ENCODE results near the gene SLC2A6.
A peak's percentile ranks its signal among the peaks of the same experiment; 100 is the strongest.

The SLC2A6 gene

DNA sequence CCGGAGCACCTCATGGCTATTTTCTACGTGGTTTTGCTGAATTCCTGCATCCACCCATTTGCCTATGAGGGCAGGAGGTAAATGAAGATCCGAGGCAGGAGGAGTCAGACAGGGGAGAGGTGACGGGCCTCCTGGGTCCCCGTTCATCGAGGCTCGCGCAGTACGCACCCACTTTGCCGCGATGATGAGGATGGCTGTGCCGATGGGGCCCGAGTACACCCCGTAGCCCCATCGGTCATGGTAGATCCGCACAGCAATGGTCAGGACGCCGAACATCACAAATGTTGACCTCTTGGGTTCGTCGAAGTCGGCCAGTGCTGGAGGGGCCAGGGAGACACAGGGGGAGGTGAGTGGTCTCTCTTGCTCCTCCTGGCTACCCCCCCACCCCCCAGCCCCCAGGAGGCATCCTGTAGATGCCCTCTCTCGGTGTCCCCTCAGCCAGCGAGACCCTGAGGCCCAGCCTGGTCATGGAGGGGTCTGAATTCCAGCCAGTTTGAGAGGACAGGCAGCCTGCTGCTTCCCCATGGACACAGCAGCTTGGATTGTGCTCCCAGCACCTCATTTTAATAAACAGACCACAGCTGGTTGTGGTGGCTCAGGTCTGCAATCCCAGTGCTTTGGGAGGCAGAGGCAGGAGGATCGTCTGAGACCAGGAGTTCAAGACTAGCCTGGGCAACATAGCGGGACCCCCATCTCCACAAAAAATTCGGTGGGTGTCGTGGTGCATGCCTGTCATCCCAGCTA is 40.0 kb upstream of the SLC2A6 start:
- no peak for DNase-seq
- H3K4me3 Mint-ChIP-seq: no peak overlapping the region
- no peaks in the 10 kb centered on the region for H3K4me1 Mint-ChIP-seq
- no peak for ATAC-seq
- no peak overlapping the region for H3K27ac Mint-ChIP-seq
- no peaks in the 10 kb centered on the region for H3K9me3 Mint-ChIP-seq
- H3K27me3 Mint-ChIP-seq: no peaks in the 10 kb centered on the region

DNA sequence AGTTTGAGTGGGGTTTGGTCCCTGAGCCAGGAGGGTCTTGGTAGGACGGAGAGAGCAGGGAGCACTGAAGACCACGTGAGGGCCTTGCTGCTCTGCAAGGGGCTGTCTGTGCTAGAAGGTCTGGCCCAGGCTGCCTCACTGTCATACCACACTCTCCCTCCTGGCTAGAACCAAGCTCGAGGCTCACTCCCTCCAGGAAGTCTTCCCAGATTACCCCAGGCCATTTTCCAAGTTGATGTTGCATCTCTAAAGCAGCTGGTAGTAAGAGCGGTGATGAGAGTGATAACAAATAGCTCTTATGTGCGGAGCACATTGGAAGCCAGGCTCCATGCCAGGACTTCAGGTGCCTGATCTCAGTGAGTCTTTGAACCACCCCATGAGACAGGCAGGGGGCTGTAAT is 39.3 kb upstream of the SLC2A6 start:
- Mint-ChIP-seq H3K4me3 (no peak overlapping the region), H3K27me3 (no peaks in the 10 kb centered on the region), H3K9me3 (no peaks in the 10 kb centered on the region), H3K27ac (no peak overlapping the region), H3K4me1 (no peaks in the 10 kb centered on the region)
- ATAC-seq: no peak
- DNase-seq: no peak

DNA sequence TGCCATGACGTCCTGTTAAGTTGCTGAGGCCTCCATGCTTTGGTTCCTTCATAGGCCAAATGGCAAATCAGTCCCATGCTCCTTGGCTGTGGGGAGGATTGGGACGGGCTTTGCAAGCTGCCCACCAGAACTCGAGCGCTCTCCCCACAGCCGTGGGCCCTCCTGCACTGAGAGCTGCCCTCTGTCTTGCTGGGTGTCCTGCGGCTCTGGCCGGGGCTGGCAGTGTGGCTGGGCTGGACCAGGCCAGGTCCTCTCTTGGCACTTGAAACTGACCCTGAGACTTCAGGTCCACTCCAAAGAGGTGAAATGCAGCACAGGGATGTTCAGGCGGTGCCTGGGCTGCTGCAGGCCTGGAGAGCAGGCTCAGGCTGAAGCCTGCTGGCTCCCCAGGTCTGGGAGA is 38.8 kb upstream of the SLC2A6 start:
- ATAC-seq (no peak), DNase-seq (no peak)
- H3K27me3 Mint-ChIP-seq: no peaks in the 10 kb centered on the region
- H3K4me1 Mint-ChIP-seq: no peaks in the 10 kb centered on the region
- no peak overlapping the region for H3K4me3 Mint-ChIP-seq
- H3K9me3 Mint-ChIP-seq: no peaks in the 10 kb centered on the region
- no peak overlapping the region for H3K27ac Mint-ChIP-seq

DNA sequence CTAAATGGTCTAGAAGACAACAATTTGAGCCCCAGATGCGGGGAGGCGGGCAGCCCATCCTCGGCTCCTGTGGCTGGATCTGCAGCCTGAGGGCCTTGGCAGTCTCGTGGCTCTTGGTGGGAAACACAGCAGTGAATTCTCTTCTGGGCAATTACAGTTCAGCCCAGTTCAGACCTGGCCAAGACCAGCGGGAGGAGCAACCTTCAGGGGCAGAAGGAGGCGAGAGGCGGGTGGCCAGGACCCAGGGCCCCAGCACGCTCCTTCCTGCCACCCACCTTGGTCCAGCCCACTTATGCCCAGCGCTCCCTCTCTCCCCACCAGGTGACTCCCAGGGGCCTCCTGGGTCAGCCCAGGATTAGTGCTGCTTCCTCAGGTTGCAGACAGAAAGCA is 38.1 kb upstream of the SLC2A6 start:
- H3K9me3 Mint-ChIP-seq: no peaks in the 10 kb centered on the region
- no peak overlapping the region for H3K27ac Mint-ChIP-seq
- ATAC-seq: no peak
- no peaks in the 10 kb centered on the region for H3K4me1 Mint-ChIP-seq
- DNase-seq: no peak
- H3K4me3 Mint-ChIP-seq: no peak overlapping the region
- no peaks in the 10 kb centered on the region for H3K27me3 Mint-ChIP-seq

DNA sequence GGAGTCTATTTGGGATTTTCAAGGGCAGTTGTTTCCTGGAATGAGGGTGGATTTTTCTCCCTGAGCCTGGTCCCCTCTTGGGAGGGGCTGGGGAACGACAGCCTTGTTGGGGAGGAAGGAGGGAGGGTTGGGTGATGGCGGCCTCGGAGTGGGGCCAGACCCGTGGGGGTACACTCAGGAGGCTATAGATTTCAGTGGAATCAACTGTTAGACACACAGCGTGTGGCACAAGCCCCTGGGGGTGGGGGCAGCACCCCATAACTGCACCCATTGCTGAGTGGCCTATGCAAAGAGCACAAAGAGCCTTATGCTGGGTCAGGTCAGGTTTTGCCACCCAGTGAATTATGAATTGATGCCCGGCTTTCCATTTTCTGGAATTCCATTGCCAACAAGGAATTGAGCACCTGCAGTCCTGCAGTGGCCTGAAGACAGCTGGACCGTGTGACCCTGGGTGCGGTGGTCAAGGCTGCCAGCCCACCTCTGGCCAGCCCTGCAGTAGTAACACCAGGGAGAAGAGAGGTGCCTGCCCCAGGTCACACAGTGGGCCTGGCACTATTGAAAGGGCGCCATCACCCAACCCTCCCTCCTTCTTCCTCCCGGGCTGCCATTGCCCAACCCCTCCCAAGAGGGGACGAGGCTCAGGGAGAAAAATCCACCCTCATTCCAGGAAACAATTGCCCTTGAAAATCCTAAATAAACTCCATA is 37.5 kb upstream of the SLC2A6 start:
- ATAC-seq: no peak
- H3K4me1 Mint-ChIP-seq: no peaks in the 10 kb centered on the region
- H3K27me3 Mint-ChIP-seq: no peaks in the 10 kb centered on the region
- no peaks in the 10 kb centered on the region for H3K9me3 Mint-ChIP-seq
- H3K4me3 Mint-ChIP-seq: no peak overlapping the region
- no peak for DNase-seq
- H3K27ac Mint-ChIP-seq: no peak overlapping the region

DNA sequence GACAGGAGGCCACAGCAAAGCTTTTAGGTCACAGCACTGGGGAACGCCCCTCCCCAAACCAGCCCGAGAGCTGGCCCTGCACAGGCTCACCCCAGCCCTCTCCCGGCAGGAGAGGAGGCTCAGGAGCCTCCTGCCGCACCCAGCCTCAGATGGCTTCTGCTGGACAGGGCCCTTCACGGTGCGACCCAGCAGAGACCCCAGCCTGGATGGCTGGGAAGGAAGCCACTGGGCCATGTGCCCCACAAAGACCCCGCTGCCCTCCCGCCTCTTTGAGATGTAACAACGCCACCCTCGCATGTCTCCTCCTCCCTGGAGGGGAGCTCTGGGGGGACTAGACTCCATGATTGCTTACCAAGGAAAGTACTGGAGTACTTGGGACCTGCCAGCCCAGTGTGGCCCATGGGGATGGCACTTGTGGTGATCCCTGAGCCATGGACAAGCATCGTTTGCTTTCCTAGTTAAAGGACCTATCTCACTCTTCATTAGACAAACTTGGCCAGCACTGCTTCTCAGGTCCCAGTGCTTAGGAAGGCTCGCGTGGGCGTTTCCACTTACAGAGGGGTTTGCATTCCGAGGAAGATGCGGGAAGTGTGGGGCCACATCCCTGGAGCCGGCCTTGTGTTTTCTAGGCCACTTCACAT is 36.8 kb upstream of the SLC2A6 start:
- no peak overlapping the region for H3K27ac Mint-ChIP-seq
- DNase-seq: no peak
- no peaks in the 10 kb centered on the region for H3K4me1 Mint-ChIP-seq
- H3K27me3 Mint-ChIP-seq: no peaks in the 10 kb centered on the region
- no peak overlapping the region for H3K4me3 Mint-ChIP-seq
- no peaks in the 10 kb centered on the region for H3K9me3 Mint-ChIP-seq
- ATAC-seq: no peak

DNA sequence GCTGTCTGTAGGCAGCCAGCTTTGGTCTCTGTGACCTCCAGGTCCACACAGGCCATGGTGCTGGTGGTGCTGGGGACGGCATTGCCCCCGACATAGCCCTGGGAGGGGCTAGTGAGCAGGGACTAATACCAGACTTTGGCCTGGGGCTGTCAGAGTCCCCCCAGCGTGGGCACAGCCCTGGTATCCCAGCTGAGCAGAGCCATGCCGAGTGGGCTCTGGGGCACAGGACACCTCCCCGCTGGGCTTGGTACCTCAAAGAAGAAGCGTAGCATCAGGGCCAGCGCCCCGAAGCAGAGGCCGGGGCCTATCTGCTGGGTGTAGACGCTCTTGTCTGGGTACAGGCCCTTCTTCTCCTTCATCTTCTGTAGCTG is 36.3 kb upstream of the SLC2A6 start:
- Mint-ChIP-seq H3K27ac (no peak overlapping the region), H3K27me3 (no peaks in the 10 kb centered on the region), H3K9me3 (no peaks in the 10 kb centered on the region), H3K4me1 (no peaks in the 10 kb centered on the region), H3K4me3 (no peak overlapping the region)
- ATAC-seq: no peak
- no peak for DNase-seq

- Mint-ChIP-seq H3K27ac (no peak overlapping the region), H3K27me3 (no peaks in the 10 kb centered on the region), H3K9me3 (no peaks in the 10 kb centered on the region), H3K4me1 (peaks cover 3% of the 10 kb centered on the region), H3K4me3 (no peak overlapping the region)
- DNase-seq: no peak
- no peak for ATAC-seq
These were observed 35.8 kb upstream of the SLC2A6 start for GRCh38 chr9:133514460-133515239.

- DNase-seq (no peak), ATAC-seq (no peak)
- H3K27me3 Mint-ChIP-seq: no peaks in the 10 kb centered on the region
- no peak overlapping the region for H3K27ac Mint-ChIP-seq
- H3K9me3 Mint-ChIP-seq: no peaks in the 10 kb centered on the region
- H3K4me3 Mint-ChIP-seq: no peak overlapping the region
- peaks cover 11% of the 10 kb centered on the region for H3K4me1 Mint-ChIP-seq
These were observed 34.6 kb upstream of the SLC2A6 start for GRCh38 chr9:133513214-133514100.

DNA sequence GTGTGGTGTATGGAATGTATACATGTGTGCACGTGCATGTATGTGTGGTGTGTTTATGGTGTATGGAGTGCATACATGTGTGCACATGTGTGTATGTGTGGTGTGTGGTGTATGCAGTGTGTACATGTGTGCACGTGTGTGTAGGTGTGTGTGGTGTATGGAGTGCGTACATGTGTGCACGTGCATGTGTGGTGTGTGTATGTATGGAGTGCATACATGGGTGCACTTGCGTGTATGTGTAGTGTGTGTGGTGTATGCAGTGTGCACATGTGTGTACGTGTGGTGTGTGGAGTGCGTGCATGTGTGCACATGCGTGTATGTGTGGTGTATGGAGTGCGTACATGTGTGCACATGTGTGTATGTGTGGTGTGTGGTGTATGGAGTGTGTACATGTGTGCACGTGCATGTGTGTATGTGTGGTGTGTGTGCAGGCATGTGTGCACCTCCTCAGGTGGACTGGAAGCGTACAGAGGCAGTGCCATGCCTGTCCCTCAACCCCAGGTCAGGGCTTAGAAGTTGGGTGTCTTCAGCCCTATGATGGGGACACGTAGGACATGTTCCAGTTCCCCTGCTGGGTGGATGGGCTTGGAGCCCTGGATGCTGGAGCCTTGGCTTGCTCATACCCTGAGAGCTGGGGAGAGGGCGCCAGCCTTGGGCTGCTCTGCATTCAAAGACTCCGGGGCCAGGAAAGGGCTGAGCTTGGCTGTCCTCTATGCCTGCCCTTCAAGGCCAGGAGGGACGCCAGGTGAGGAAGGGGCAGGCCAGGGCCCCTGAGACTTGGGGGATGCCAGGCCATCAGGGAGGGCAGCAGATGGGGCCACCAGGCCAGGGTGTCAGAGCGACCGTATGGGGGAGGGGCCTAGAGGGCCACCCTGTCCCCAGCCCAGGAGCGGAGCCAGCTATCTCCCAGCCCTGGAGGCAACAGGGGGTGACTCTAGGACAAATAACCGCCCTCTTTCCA is 33.6 kb upstream of the SLC2A6 start:
- ATAC-seq (no peak), DNase-seq (no peak)
- Mint-ChIP-seq H3K9me3 (no peaks in the 10 kb centered on the region), H3K27me3 (no peaks in the 10 kb centered on the region), H3K4me1 (peaks cover 11% of the 10 kb centered on the region), H3K4me3 (no peak overlapping the region), H3K27ac (no peak overlapping the region)

GRCh38 chr9:133511607-133512006 is 32.7 kb upstream of the SLC2A6 start:
- H3K9me3 Mint-ChIP-seq: no peaks in the 10 kb centered on the region
- H3K4me3 Mint-ChIP-seq: no peak overlapping the region
- no peak overlapping the region for H3K27ac Mint-ChIP-seq
- peaks cover 16% of the 10 kb centered on the region for H3K4me1 Mint-ChIP-seq
- no peak for DNase-seq
- H3K27me3 Mint-ChIP-seq: no peaks in the 10 kb centered on the region
- ATAC-seq: no peak

- Mint-ChIP-seq H3K27ac (no peak overlapping the region), H3K4me1 (peaks cover 16% of the 10 kb centered on the region), H3K27me3 (no peaks in the 10 kb centered on the region), H3K9me3 (no peaks in the 10 kb centered on the region), H3K4me3 (peak overlapping the region in 1 of 2 donors; percentile 23)
- ATAC-seq (no peak), DNase-seq (no peak)
These were observed 32.1 kb upstream of the SLC2A6 start for GRCh38 chr9:133510926-133511505.

DNA sequence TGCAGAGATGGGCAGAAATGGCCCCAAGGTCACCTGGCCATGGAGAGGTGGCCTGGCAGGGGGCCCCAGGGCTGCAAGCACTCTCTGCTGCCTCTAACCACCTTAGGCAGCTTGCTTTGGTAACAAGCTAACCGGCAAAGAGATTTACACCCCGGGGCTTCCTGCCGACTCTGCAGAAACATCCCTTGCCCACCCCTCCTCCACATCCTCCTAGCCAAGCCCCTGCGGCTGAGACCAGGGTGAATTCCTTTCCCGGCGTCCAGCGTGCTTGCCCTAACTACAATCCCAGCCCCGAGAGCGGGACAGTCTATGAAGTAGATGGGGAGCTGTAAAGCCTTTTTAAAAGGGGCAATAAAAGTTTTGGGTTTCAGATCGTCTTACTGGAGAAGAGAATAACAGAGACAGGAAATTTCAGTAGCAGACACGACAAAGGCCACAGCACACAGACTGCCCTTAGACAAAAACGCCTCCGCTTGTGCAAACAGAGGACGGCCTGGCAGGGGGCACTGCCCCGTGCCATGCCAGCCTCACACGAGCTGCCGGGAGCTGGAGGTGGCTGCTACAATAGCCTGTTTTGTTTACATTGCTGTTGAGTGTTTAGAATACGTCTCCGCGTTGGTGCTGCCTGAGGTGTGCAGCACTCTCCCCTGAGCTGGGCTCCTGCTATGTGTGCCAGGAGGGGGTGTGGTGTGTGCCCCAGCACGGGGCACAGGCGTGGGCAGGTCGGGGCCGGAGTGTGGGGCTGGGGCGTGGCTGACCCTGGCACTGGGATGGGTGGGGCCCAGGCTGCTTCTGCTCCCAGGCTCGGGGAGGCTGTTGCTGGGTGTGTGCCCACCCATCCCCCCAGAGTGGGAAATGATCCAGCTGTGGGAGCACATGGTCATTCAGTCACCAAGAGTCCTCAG is 30.5 kb upstream of the SLC2A6 start:
- DNase-seq: peak in 1 of 2 donors; percentile 25
- Mint-ChIP-seq H3K27ac (peak overlapping the region; percentile 62 to 91), H3K4me1 (peaks cover 16% of the 10 kb centered on the region), H3K4me3 (peak overlapping the region; percentile 65 to 71), H3K9me3 (no peaks in the 10 kb centered on the region), H3K27me3 (no peaks in the 10 kb centered on the region)
- peak; percentile 67 for ATAC-seq

Measured in stimulated activated naive CD8-positive, alpha-beta T cell treated with anti-CD3 and anti-CD28 coated beads, Interleukin-15, amount 100 ng/mL, for 72 hours (primary cell).